Small intestine (tissue), 7 donors: ENCODE results near the gene ETV1. TPM values are rescaled to one million over a fixed set of nuclear protein-coding genes. Genes with fewer than 3 reads are reported as not detected.

ENCODE experiments used
- DNase-seq, 2 donors: peaks; one replicate each; pipeline versions ENCODE4 v3.0.0 to v3.0.0-alpha.2; 2013
- FAIRE-seq: peaks from 2 replicates; lab custom pipeline; 2012; peaks lifted over from hg19 to GRCh38; lab: Jason Lieb, UNC
- H3K27ac ChIP-seq, 3 donors: one replicate each; pipeline ENCODE4 v1.5.1; 2013; ENCODE audit warnings: low read length in 2 of 3, mild to moderate bottlenecking in 2 of 3, control low read depth in 1 of 3, inconsistent platforms in 1 of 3, low read depth in 1 of 3, moderate library complexity in 1 of 3
- H3K27me3 ChIP-seq, 3 donors: one replicate each; pipeline ENCODE4 v1.6.1; 2013; ENCODE audit warnings: low read length in 3 of 3, inconsistent platforms in 1 of 3; ENCODE audit not compliant: control insufficient read depth in 3 of 3, insufficient read depth in 3 of 3
- H3K36me3 ChIP-seq, 3 donors: one replicate each; pipeline ENCODE4 v1.6.1; 2013; ENCODE audit warnings: low read length in 3 of 3, inconsistent platforms in 1 of 3, low read depth in 1 of 3, mild to moderate bottlenecking in 1 of 3, moderate library complexity in 1 of 3; ENCODE audit not compliant: control insufficient read depth in 3 of 3, insufficient read depth in 2 of 3
- H3K4me1 ChIP-seq, 3 donors: one replicate each; pipeline ENCODE4 v1.6.1; 2013; ENCODE audit warnings: low read length in 2 of 3, inconsistent platforms in 1 of 3, low read depth in 1 of 3, mild to moderate bottlenecking in 1 of 3, moderate library complexity in 1 of 3; ENCODE audit not compliant: control insufficient read depth in 3 of 3, insufficient read depth in 2 of 3
- H3K4me3 ChIP-seq, 3 donors: one replicate each; pipeline ENCODE4 v1.5.1; 2013; ENCODE audit warnings: low read length in 3 of 3, control low read depth in 1 of 3, inconsistent platforms in 1 of 3, low read depth in 1 of 3, mild to moderate bottlenecking in 1 of 3, moderate library complexity in 1 of 3
- H3K9me3 ChIP-seq, 2 donors: one replicate each; pipeline ENCODE4 v1.6.1; 2013; ENCODE audit warnings: low read depth in 1 of 2, low read length in 1 of 2; ENCODE audit not compliant: control insufficient read depth in 2 of 2, insufficient read depth in 1 of 2
- WGBS, 3 donors: extraction: QIAGEN DNeasy Blood & Tissue Kit; methylation state at CpG; one replicate each; pipeline ENCODE4 v1.1.7; 2013; 5-methylcytosine and 5-hydroxymethylcytosine counted together
- polyA plus RNA-seq, 4 donors: library from polyadenylated mRNA; stranded (reverse) in 3 of 4; unstranded in 1 of 4; fragments of 200-250 nt in 3 of 4; fragments of 120-200 nt in 1 of 4; gene quantifications; one replicate each; pipeline versions ENCODE4 v1.2.1 to v1.2.3, GENCODE V29; 2013
- donor health status: healthy with polysubstance abuse.
- donor health status: control.
- donor health status: control.
- donor health status: Bipolar disorder and iron deficiency.
- donor health status: healthy.

Gene ETV1
- polyA plus RNA-seq, 4 donors = under 0.01 to 13.0 (median 1.9) TPM

- Histone ChIP-seq H3K9me3 (no peaks in the 10 kb centered on the region), H3K27me3 (no peaks in the 10 kb centered on the region), H3K36me3 (no peaks in the 10 kb centered on the region), H3K4me1 (peaks cover 0 to 9% (median 0%) of the 10 kb centered on the region in 3 donors), H3K4me3 (no peak overlapping the region), H3K27ac (no peak overlapping the region)
- FAIRE-seq = no peak
- no peak for DNase-seq
- 44 to 68% (median 60%) methylated on average over 3 of the region's 3 CpGs for WGBS, 3 donors
Observed at GRCh38 chr7:13984061-13984460, 5.4 kb downstream of the ETV1 start.

- Histone ChIP-seq H3K4me1 (peaks cover 0 to 5% (median 0%) of the 10 kb centered on the region in 3 donors), H3K27ac (no peak overlapping the region), H3K4me3 (no peak overlapping the region), H3K27me3 (no peaks in the 10 kb centered on the region), H3K36me3 (no peaks in the 10 kb centered on the region), H3K9me3 (no peaks in the 10 kb centered on the region)
- no peak for FAIRE-seq
- DNase-seq = no peak
- 70 to 79% (median 72%) methylated on average over 4 of the region's 4 CpGs for WGBS, 3 donors
Observed at GRCh38 chr7:13982940-13983677, 6.4 kb downstream of the ETV1 start.

- no peaks in the 10 kb centered on the region for H3K27me3 ChIP-seq
- H3K27ac ChIP-seq = no peak overlapping the region
- H3K4me3 ChIP-seq = no peak overlapping the region
- peak; percentile 85 to 88 for DNase-seq
- H3K36me3 ChIP-seq = no peaks in the 10 kb centered on the region
- no peaks in the 10 kb centered on the region for H3K9me3 ChIP-seq
- peaks cover 0 to 5% (median 0%) of the 10 kb centered on the region in 3 donors for H3K4me1 ChIP-seq
- FAIRE-seq = no peak
- 9 to 22% (median 21%) methylated on average over 3 of the region's 3 CpGs for WGBS, 3 donors
Observed at GRCh38 chr7:13981070-13981469, 8.4 kb downstream of the ETV1 start.

- Histone ChIP-seq H3K9me3 (no peaks in the 10 kb centered on the region), H3K27me3 (no peaks in the 10 kb centered on the region), H3K4me3 (no peak overlapping the region), H3K27ac (no peak overlapping the region), H3K4me1 (peaks cover 0 to 5% (median 0%) of the 10 kb centered on the region in 3 donors), H3K36me3 (no peaks in the 10 kb centered on the region)
- FAIRE-seq = no peak
- DNase-seq = peak; percentile 4 to 21
- 15 to 54% (median 33%) methylated on average over 5 of the region's 5 CpGs for WGBS, 3 donors
Observed at GRCh38 chr7:13980474-13980873, 9.0 kb downstream of the ETV1 start.

- H3K27me3 ChIP-seq = no peaks in the 10 kb centered on the region
- no peak overlapping the region for H3K27ac ChIP-seq
- WGBS, 3 donors = 60 to 69% (median 61%) methylated on average over 5 of the region's 5 CpGs
- no peaks in the 10 kb centered on the region for H3K36me3 ChIP-seq
- DNase-seq (no peak), FAIRE-seq (no peak)
- H3K4me3 ChIP-seq = no peak overlapping the region
- H3K4me1 ChIP-seq = peaks cover 0 to 5% (median 0%) of the 10 kb centered on the region in 3 donors
- no peaks in the 10 kb centered on the region for H3K9me3 ChIP-seq
Observed at GRCh38 chr7:13979671-13980435, 9.6 kb downstream of the ETV1 start.

- H3K36me3 ChIP-seq = no peaks in the 10 kb centered on the region
- H3K27me3 ChIP-seq = no peaks in the 10 kb centered on the region
- no peak for DNase-seq
- no peaks in the 10 kb centered on the region for H3K9me3 ChIP-seq
- H3K27ac ChIP-seq = no peak overlapping the region
- H3K4me3 ChIP-seq = no peak overlapping the region
- 78 to 80% (median 80%) methylated on average over 4 of the region's 4 CpGs for WGBS, 3 donors
- FAIRE-seq = no peak
- H3K4me1 ChIP-seq = peaks cover 0 to 5% (median 0%) of the 10 kb centered on the region in 3 donors
Observed at GRCh38 chr7:13976594-13976993, 12.9 kb downstream of the ETV1 start.

GRCh38 chr7:13965077-13965476, 24.4 kb downstream of the ETV1 start:
- WGBS, 3 donors = 65 to 82% (median 74%) methylated on average over 6 of the region's 6 CpGs
- no peak for FAIRE-seq

GRCh38 chr7:13963925-13964324, 25.5 kb downstream of the ETV1 start:
- H3K4me1 ChIP-seq = no peaks in the 10 kb centered on the region
- 84 to 88% (median 85%) methylated on average over 2 of the region's 2 CpGs for WGBS, 3 donors
- FAIRE-seq (no peak), DNase-seq (no peak)
- no peaks in the 10 kb centered on the region for H3K27me3 ChIP-seq
- H3K27ac ChIP-seq = no peak overlapping the region
- H3K36me3 ChIP-seq = no peaks in the 10 kb centered on the region
- no peak overlapping the region for H3K4me3 ChIP-seq
- no peaks in the 10 kb centered on the region for H3K9me3 ChIP-seq

More at GRCh38 chr7:13965077-13965476, 24.4 kb downstream of the ETV1 start:
- Histone ChIP-seq H3K4me3 (no peak overlapping the region), H3K27ac (no peak overlapping the region), H3K27me3 (no peaks in the 10 kb centered on the region), H3K4me1 (no peaks in the 10 kb centered on the region), H3K36me3 (no peaks in the 10 kb centered on the region), H3K9me3 (no peaks in the 10 kb centered on the region)
- no peak for DNase-seq
